ENCODE results near the gene MGAT4B.

MGAT4B gene

GRCh38 chr5:179749857-179750508 is 56.7 kb downstream of the MGAT4B start:
- H3K9me2 ChIP-seq (replicated peaks; ENCODE audit: insufficient read depth, low read length) = no peaks in the 10 kb centered on the region
- no peaks in the 10 kb centered on the region for H3K36me3 ChIP-seq (ENCODE audit: low read length)
- no peaks in the 10 kb centered on the region for H3K27me3 ChIP-seq (ENCODE audit: low read length)
- no peaks in the 10 kb centered on the region; the same call in 1 of the 2 replicates for H4K20me1 ChIP-seq (ENCODE audit: low read depth, low read length)
- TF ChIP-seq EZH2phosphoT487 (conservative IDR thresholded peaks at IDR 0.05; ENCODE audit: low read length) (no peak), CTCF (IDR thresholded peaks at IDR 0.05; ENCODE audit: insufficient read depth, low read length, poor library complexity, severe bottlenecking) (no peak)
- H3K9me3 ChIP-seq (ENCODE audit: insufficient read depth, low read length) = no peaks in the 10 kb centered on the region
- H3K4me2 ChIP-seq (ENCODE audit: low read depth, low read length, poor library complexity, severe bottlenecking) = no peak overlapping the region
- no peak overlapping the region for H3K4me3 ChIP-seq (ENCODE audit: insufficient read depth, low read length, poor library complexity, severe bottlenecking)
- H3F3A ChIP-seq (ENCODE audit: insufficient read depth) = no peaks in the 10 kb centered on the region
- no peak overlapping the region for H2AFZ ChIP-seq (ENCODE audit: low read depth, low read length, severe bottlenecking)
- peaks cover 83% of the 10 kb centered on the region for H3K79me2 ChIP-seq (ENCODE audit: insufficient read depth, low read length)
- no peak overlapping the region for H3K27ac ChIP-seq (ENCODE audit: low read depth, low read length)
- H3K9ac ChIP-seq (ENCODE audit: low read length) = no peak overlapping the region

GRCh38 chr5:179747811-179748210 is 58.9 kb downstream of the MGAT4B start:
- Histone ChIP-seq H3F3A (ENCODE audit: insufficient read depth) (no peaks in the 10 kb centered on the region), H3K9ac (ENCODE audit: low read length) (no peak overlapping the region), H4K20me1 (ENCODE audit: low read depth, low read length) (no peaks in the 10 kb centered on the region; the same call in 1 of the 2 replicates), H3K36me3 (ENCODE audit: low read length) (no peaks in the 10 kb centered on the region; the same call in 1 of the 2 replicates), H3K27me3 (ENCODE audit: low read length) (no peaks in the 10 kb centered on the region), H3K9me3 (ENCODE audit: insufficient read depth, low read length) (no peaks in the 10 kb centered on the region), H3K9me2 (replicated peaks; ENCODE audit: insufficient read depth, low read length) (no peaks in the 10 kb centered on the region), H3K27ac (ENCODE audit: low read depth, low read length) (no peak overlapping the region), H3K4me2 (ENCODE audit: low read depth, low read length, poor library complexity, severe bottlenecking) (no peak overlapping the region), H3K79me2 (ENCODE audit: insufficient read depth, low read length) (peaks cover 81% of the 10 kb centered on the region), H2AFZ (ENCODE audit: low read depth, low read length, severe bottlenecking) (no peak overlapping the region), H3K4me3 (ENCODE audit: insufficient read depth, low read length, poor library complexity, severe bottlenecking) (no peak overlapping the region)
- TF ChIP-seq CTCF (IDR thresholded peaks at IDR 0.05; ENCODE audit: insufficient read depth, low read length, poor library complexity, severe bottlenecking) (no peak), EZH2phosphoT487 (conservative IDR thresholded peaks at IDR 0.05; ENCODE audit: low read length) (no peak)
